ENCODE data around the gene GRIA1.

Gene GRIA1

GRCh38 chr5:153658606-153659005 lies 168.1 kb downstream of the GRIA1 start:
- peak; percentile 66 for DNase-seq (ENCODE audit: low read depth, low spot score)

GRCh38 chr5:153659039-153659736 lies 168.7 kb downstream of the GRIA1 start:
- DNase-seq (ENCODE audit: low read depth, low spot score) = peak; percentile 74

- DNase-seq (ENCODE audit: low read depth, low spot score) = no peak
Measured at GRCh38 chr5:153660919-153661318, 170.4 kb downstream of the GRIA1 start.

GRCh38 chr5:153661897-153662296 lies 171.4 kb downstream of the GRIA1 start:
- DNase-seq (ENCODE audit: low read depth, low spot score) = no peak

- DNase-seq (ENCODE audit: low read depth, low spot score) = no peak
Measured at GRCh38 chr5:153670101-153670500, 179.6 kb downstream of the GRIA1 start.

- no peak for DNase-seq (ENCODE audit: low read depth, low spot score)
Measured at GRCh38 chr5:153671653-153672346, 181.3 kb downstream of the GRIA1 start.

GRCh38 chr5:153672347-153673090 lies 182.0 kb downstream of the GRIA1 start:
- peak; percentile 44 for DNase-seq (ENCODE audit: low read depth, low spot score)

GRCh38 chr5:153674356-153674755 lies 183.9 kb downstream of the GRIA1 start:
- DNase-seq (ENCODE audit: low read depth, low spot score) = peak; percentile 11

- DNase-seq (ENCODE audit: low read depth, low spot score) = no peak
Measured at GRCh38 chr5:153676406-153676805, 185.9 kb downstream of the GRIA1 start.

- DNase-seq (ENCODE audit: low read depth, low spot score) = no peak
Measured at GRCh38 chr5:153676821-153677220, 186.4 kb downstream of the GRIA1 start.

- DNase-seq (ENCODE audit: low read depth, low spot score) = no peak
Measured at GRCh38 chr5:153678617-153679329, 188.3 kb downstream of the GRIA1 start.

GRCh38 chr5:153690236-153690635 lies 199.8 kb downstream of the GRIA1 start:
- no peak for DNase-seq (ENCODE audit: low read depth, low spot score)

GRCh38 chr5:153696256-153696655 lies 205.8 kb downstream of the GRIA1 start:
- no peak for DNase-seq (ENCODE audit: low read depth, low spot score)

GRCh38 chr5:153699035-153699434 lies 208.6 kb downstream of the GRIA1 start:
- DNase-seq (ENCODE audit: low read depth, low spot score) = peak; percentile 50

- DNase-seq (ENCODE audit: low read depth, low spot score) = no peak
Measured at GRCh38 chr5:153700940-153701339, 210.5 kb downstream of the GRIA1 start.

GRCh38 chr5:153702265-153702664 lies 211.8 kb downstream of the GRIA1 start:
- DNase-seq (ENCODE audit: low read depth, low spot score) = no peak

- DNase-seq (ENCODE audit: low read depth, low spot score) = no peak
Measured at GRCh38 chr5:153704110-153704509, 213.6 kb downstream of the GRIA1 start.

GRCh38 chr5:153707626-153708025 lies 217.2 kb downstream of the GRIA1 start:
- DNase-seq (ENCODE audit: low read depth, low spot score) = no peak

GRCh38 chr5:153711755-153712154 lies 221.3 kb downstream of the GRIA1 start:
- no peak for DNase-seq (ENCODE audit: low read depth, low spot score)

GRCh38 chr5:153712946-153713345 lies 222.5 kb downstream of the GRIA1 start:
- no peak for DNase-seq (ENCODE audit: low read depth, low spot score)

- peak; percentile 12 for DNase-seq (ENCODE audit: low read depth, low spot score)
Measured at GRCh38 chr5:153713943-153714342, 223.5 kb downstream of the GRIA1 start.

- no peak for DNase-seq (ENCODE audit: low read depth, low spot score)
Measured at GRCh38 chr5:153714798-153715197, 224.3 kb downstream of the GRIA1 start.

All from astrocyte of the hippocampus (primary cell).